MV-4-11 (cell line): Measurements from ENCODE around the gene IQCM.
"Not testable (repeated sequence)": the region's sequence is repeated elsewhere in the genome, so short reads cannot be mapped to it uniquely, and the experiment has no call there.

ENCODE experiments used
- DNase-seq: peaks from one replicate; lab custom pipeline; 2025; lab: John Stamatoyannopoulos, UW

The IQCM gene

DNA sequence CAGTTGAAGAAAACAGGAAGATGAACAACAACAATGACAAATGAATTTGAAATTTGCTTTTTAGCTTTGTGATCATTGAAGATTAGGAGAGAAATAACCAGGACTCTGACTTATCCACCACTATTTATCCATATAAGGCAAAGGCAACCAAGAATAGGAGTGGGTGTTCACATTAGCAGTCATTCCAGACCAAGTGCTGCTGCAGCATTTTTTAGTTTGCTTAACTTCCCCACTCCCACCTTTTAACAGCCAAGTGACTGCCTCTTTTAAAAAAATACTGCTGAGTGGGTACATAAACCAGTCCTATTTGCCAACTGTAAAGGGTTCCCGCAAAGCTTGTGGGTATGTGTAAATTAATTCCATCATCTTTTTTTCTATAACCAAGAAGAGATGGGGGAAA lies 230.9 kb downstream of the IQCM start:
- DNase-seq = no peak

- no peak for DNase-seq
These were observed 240.7 kb downstream of the IQCM start for GRCh38 chr4:149574971-149575370.

- no peak for DNase-seq
These were observed 242.9 kb downstream of the IQCM start for GRCh38 chr4:149572716-149573115.

DNA sequence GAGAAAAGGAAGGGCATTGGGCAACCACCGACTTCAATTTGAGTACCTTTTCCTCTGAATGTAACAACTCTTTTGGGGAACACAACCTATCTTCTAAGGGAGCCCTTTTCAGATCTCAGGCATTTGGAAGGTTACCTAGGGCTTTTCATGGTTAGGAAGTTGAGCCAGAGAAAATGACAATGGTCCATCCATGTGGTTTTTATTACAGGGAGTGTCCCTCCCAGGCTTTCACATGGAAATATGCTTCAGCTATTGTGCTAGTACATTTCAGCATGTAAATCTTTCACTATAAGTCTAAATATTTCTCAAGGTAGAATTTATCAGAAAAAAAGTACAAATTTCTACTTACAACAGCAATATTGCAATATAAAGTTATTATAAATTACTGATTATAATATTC lies 259.8 kb downstream of the IQCM start:
- DNase-seq = no peak

DNA sequence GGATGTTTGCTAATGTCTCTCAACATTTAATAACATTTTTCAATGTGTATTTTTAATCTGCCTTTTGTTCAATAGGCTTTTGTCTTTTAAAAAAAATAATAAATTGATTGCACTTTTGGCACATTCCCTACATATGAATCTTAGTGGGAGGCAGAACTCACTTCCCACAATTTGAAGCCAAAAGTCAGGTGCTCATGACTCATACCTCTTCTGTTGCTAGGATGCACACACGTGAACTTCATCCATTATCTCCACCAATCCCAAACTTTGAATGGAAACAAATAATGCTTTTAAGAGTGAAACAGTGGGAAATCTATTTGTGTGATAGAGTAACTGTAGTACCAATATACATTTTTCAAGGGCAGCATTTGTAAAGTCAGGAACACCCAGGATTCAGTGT lies 260.5 kb downstream of the IQCM start:
- no peak for DNase-seq

GRCh38 chr4:149553959-149554520 lies 261.6 kb downstream of the IQCM start:
- no peak for DNase-seq

GRCh38 chr4:149552601-149553000 lies 263.0 kb downstream of the IQCM start:
- no peak for DNase-seq

DNA sequence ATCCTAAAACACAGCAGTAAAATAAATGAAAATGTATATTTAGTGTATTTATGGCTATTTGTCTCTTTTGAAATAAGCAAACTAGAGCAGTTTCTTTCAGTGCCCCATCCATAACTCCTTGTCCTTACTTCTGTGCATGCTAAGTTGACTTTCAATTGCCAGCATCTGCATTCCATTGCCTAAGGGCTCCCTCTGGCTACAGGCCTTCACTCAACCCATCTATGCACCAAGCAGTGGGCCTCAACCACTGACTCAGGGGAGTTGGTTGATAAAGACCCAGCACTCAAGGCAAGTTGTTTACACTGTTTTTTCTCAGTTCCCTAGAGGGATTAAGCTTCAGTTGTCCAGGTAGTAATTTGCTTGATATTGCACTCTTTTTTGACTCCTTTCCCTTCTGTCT lies 265.7 kb downstream of the IQCM start:
- no peak for DNase-seq

- no peak for DNase-seq
These were observed 280.9 kb downstream of the IQCM start for GRCh38 chr4:149534779-149535178.

- DNase-seq = peak; percentile 48
These were observed 283.8 kb downstream of the IQCM start for GRCh38 chr4:149531861-149532260.

GRCh38 chr4:149523039-149523438 lies 292.6 kb downstream of the IQCM start:
- DNase-seq = peak; percentile 71

DNA sequence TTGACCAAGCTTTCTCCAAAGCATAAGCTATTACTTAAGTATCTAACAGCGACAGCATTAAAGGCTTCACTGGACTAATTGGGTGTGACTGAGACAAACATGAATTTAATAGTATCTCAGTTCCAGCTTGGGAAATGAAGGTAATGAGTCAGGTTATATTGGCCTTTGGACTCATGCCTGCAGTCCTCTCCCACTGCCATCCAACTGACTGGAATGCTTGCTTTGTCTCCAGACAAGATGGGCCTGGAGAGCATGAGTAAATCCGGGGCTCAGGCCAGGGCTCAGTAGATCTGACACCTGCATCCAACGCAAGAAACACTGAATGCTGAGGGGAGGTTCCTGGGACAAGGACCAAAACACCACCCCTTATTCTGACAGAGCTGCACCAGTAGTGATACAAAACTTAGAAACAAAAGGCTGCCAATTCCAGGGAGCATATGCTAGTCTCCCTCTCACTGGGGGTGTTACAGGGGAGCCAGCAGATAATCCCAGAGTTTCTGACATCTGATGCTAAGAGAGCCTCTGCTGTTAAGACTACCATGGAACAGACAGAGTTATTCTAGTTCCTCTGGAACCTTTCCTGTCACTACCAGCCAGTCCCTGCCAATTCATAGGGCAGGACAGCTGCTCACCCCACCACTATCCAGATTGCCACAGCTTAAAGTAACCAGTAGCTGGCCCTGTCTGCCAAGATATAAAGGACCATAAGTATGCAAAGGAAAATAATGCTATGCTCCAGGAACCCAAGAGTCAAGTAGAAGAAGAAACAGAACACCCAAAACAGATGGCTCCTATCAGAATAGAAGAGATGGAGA lies 293.8 kb downstream of the IQCM start:
- no peak for DNase-seq

GRCh38 chr4:149518471-149518870 lies 297.2 kb downstream of the IQCM start:
- DNase-seq = peak; percentile 16

DNA sequence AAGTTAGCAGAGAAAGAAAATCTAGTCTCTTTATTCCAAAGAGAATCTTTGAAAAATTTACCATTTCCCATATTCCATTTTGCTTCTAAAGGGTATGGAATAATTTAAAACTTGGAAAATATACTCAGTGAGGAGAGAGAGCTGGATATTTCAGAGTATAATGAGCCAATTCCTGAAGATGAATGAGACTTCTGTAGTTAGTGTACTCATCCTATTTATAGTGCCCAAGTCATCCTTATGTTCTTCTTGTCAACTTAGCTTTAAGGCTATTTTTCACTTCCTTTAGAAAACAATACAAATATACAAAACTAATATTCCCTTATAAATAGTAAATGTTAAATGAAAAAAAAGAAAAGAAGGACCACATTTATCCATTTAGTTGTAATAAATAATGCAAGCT lies 302.6 kb downstream of the IQCM start:
- no peak for DNase-seq

- DNase-seq = no peak
These were observed 303.1 kb downstream of the IQCM start for GRCh38 chr4:149512501-149512900.

DNA sequence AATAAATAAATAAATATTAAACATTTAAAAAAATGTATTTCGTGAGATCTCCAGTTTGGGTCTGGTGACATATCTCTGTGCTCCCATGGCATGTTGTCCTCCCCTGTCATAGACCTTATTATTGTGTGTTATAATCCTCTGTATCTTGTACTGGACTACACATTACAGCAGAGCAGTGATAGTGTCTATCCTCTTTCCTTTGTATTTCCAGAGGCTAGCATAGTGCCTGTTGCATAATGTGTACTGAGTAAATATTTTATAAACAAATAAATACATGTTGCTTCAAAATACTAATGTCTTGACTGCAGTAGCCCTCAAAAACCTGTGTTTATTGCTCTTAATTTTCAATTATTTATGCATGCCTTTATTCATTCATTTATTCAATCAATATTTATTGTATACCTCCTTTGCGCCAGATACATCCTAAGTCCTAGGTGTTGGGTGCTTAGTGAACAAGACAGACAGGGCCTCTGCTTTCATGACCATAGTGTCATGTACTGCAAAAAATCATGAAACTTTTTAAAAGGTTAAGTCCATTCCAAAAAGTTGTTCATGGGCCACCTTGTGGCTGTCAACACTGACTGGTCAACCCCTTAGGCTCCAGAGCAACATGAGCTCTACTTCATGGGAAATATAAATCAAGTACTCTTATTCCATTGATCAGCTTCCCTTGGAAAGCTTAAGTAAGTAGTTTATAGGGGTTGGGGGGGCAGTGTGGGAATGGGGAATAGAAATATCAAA lies 303.9 kb downstream of the IQCM start:
- DNase-seq = no peak

DNA sequence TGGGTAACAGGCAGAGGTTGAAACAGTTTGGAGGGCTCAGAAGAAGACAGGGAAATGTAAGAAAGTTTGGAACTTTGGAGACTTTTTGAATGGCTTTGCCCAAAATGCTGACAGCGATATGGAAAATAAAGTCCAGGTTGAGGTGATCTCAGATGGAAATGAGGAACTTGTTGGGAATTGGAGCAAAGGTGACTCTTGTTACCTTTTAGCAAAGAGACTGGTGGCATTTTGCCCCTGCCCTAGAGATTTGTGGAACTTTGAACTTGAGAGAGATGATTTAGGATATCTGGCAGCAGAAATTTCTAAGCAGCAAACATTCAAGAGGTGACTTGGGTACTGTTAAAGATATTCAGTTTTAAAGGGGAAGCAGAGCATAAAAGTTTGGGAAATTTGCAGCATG lies 308.3 kb downstream of the IQCM start:
- not testable (repeated sequence) for DNase-seq

DNA sequence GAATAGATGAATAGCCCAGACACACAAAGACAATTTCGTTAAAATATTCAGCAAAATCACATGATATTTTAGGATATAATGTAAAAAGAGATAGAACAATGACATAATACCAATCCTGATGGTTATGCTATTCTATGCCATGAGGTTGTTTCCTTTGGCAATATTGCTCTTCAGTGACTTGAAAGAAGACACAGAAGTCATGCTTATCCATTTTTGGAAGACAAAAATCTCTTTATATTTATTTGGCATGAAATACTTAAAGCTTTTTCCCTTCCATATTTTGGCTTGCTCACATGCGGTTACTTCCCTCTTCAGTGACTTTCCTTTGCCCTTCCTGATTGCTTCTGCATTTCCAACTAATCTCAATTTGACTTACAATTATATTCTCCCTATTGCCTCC lies 314.8 kb downstream of the IQCM start:
- no peak for DNase-seq

DNA sequence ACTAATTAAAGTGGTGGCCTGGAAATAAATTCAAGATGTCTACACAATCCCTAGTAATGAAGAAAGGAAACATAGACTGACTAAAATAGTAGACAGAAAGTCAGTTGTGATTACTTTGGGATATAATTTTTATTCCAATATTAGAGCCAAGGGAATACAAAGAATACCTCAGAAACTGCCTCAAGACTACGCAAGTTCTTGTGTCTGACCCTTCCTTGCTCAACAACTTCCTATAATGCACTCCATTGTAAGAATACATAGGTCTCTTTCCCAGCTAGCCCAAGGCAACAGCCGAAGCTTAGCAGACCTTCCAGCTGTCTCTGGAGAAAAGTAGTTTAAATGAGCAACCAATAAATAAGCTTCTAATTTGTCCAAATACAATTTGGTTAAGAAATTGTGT lies 315.9 kb downstream of the IQCM start:
- no peak for DNase-seq

- no peak for DNase-seq
These were observed 317.4 kb downstream of the IQCM start for GRCh38 chr4:149498246-149498645.

- no peak for DNase-seq
These were observed 322.2 kb downstream of the IQCM start for GRCh38 chr4:149493492-149493891.

DNA sequence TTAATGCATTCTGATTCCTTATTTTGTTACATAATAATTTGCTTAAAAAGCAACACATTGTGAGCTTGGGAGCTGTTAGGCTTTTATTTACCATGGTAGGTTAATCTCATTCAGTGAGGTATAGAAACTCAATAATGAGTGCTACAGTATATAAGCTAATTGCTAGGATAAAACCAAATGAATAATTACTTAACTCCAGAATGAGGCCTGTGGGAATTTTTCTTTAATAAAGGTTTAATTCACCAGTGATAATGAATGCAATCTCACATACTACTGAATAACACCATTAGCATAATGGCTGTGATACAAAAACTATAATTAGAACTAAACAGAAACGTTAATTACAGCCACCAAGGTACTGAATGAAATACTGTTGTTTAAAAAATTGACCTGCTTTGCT lies 326.3 kb downstream of the IQCM start:
- DNase-seq = no peak

- DNase-seq = no peak
These were observed 328.8 kb downstream of the IQCM start for GRCh38 chr4:149486861-149487260.
